ACHN (cell line): ENCODE measurements around the gene NACAD.

Experiments used
- DNase-seq: peaks from one replicate; pipeline ENCODE4 v3.0.0-alpha.2; 2015
- in situ Hi-C: cut with HindIII; loops from 2 replicates; pipeline ENCODE4 v1.10.0; 2017; ENCODE audit warnings: low sequenced_read_pairs, low pct_ligation_motif_present, low pct_unique_long_range_greater_than_20kb

The NACAD gene

DNA sequence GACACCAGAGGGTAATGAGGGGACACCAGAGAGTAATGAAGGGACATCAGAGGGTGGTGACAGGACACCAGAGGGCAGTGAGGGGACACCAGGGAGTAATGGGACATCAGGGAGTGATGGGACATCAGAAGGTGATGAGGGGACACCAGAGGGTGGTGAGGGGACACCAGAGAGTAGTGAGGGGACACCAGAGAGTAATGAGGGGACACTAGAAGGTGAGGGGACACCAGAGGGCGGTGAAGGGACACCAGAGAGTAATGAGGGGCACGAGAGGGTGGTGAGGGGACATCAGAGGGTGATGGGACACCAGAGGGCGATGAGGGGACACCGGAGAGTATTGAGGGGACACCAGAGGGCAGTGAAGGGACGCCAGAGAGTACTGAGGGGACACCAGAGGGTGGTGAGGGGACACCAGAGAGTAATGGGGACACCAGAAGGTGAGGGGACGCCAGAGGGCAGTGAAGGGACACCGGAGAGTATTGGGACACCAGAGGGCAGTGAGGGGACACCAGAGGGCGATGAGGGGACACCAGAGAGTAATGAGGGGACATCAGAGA, 10.6 kb downstream of the NACAD start:
- in situ Hi-C loops = no loop called here
- DNase-seq = no peak

DNA sequence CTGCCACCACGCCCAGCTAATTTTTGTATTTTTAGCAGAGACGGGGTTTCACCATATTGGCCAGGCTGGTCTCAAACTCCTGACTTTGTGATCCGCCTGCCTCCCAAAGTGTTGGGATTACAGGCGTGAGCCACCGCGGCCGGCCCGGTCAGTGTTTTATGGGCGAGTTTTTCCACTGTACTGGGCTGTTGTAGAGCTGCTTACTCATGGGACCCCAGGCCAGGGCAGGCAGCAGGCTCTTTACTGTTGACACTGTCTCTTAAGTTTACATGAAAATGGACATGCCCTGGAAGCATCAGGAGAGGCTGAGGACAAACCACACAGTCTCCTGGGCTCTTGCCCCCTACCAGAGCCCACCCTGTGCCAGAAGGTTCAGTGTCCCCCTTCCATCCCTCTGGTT, 11.2 kb downstream of the NACAD start:
- no peak for DNase-seq

DNA sequence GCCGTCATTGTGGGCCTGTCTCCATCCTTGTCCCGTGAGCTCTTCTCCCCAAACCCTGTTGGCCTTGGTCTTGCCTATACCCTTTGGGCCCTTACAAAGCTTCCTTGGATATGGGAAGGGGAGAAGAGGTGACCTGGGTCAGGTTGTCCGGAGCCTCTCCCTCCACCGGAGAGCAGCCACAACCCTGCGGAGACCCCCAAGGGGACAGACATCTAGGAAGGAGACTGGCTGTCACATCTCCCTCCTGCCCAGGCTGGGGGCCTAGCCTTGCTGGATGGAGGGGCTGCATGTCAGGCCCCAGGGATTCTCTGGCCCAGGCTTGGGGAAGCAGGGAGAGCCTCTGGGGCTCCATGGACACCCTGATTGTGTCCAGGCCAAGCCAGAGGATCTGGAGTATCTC, 11.8 kb downstream of the NACAD start:
- no peak for DNase-seq
- in situ Hi-C loops = no loop called here

More for the DNA sequence above, 11.2 kb downstream of the NACAD start:
- in situ Hi-C loops = no loop called here

DNA sequence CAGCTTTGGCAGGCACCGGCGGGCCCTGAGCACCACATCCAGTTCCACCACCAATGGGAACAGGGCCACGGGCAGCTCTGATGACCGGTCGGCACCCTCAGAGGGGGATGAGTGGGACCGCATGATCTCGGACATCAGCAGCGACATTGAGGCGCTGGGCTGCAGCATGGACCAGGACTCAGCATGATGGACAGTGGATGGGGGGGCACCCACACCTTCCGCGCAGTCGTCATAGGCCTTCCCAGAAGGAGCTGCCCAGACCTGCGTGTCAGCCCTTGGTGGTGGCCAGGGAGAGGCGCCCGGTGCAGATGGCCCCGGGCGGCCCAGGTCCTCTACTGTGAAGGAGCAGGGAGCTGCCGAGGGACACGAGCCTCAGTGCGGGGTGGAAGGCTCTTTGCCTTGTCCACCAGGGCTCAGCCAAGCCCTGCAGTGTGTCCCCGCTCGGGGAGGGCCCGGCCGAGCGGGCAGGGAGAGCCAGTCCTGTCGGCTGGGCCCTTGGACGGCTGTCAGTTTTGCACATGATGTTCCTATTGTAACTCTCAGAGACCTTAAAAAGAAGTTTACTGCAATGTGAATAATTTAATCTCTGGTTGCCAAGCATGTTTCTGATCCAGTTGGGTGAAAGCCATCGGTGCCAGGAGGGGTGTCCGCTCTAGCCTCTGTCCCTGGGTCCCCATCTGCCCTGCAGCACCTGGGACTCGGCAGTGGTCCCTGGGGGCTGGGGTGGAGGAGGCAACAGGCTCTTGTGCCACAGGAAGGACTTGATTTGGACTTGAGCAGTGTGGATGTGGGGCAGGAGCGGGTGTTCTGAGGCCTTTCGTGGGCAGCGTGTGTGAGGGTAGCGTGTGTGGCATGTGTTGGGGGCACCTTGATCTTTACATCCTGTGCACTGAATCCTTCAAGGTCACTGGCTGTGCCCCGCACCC, 12.6 kb downstream of the NACAD start:
- in situ Hi-C loops = no loop called here
- no peak for DNase-seq

DNA sequence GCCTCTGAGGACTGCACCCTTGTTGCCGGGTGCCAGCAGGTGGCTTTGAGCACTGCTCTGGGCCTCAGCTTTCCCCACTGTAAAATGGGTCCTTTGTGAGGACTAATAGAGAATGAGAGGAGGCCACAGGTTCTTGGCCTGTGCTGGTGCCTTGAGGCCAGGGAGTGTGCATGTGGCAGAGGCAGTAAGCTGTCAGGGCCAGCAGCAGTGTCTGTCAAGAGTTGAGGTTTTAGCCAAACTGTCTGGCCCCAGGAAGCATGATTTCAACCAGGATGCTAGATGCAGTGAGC, 13.5 kb downstream of the NACAD start:
- no peak for DNase-seq
- in situ Hi-C loops = no loop called here

DNA sequence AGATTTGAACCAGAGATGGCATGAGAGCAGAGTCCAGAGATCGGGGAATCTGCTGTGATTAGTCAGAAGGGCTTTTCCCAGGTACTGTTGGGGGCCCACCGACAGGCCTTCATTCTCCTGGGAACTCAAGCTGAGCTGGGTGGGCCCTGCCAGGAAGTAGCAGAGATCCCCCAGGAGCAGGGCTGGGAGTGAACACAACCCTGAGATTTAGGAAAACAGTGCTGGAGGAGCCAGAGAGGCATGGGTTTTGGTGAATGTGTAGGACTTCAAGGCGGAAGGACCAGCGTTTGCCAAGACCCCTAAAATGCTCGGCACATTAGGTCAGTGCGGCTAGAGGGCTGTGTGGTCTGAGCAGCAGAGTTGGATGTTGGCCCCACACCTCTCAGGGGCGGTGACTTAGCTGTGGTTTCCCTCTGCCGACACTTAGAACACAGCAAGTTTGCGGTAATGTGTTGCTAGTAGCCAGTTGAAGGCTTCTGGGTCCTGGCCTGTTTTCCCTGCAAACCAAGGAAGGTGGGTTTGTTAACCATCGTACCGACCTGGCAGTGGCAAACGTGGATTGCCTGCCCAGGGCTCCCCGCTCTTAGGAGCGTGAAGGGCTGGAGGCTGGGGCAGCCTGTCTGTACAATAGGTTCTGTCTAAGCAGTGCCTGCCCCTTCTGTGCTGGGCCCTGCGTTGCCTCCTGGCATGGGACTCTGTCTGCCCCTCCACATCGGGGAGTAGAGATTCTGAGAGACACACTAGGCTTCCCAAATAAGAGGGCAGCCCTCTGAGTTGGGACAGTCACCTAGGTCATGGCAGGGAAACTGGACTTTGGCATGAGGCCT, 14.0 kb downstream of the NACAD start:
- DNase-seq = no peak
- in situ Hi-C loops = no loop called here

DNA sequence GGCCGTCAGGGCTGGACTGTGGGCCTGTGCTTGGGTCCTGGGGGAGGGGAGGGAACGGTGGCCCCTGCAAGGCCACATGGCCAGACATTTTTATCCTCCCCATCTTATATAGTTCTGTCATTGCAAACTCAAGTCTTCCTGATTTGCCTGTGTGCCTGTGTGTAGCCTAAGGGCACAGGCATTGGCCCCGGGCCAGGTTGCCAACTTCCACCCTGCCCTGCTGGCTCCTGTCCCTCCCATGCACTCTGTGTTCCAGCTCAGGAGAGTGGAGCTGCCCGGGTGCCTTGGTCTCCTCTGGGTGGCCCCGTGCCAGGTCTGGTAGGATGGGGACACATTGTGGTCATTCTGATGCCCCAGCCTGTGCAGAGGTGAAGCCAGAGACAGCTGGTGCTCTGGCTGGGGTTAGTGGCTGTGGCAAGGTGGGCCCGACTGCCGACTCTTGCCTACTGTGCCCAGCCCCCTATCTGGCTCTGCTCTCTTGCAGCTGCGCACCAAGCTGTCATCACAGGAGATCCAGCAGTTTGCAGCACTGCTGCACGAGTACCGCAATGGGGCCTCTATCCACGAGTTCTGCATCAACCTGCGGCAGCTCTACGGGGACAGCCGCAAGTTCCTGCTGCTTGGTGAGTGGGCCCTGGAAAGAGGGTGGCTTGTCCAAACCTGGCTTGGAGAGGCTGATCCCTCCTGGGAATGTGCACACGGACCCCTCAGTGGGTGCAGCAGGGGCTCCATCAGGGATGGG, 14.8 kb downstream of the NACAD start:
- DNase-seq = no peak
- in situ Hi-C loops = no loop called here

DNA sequence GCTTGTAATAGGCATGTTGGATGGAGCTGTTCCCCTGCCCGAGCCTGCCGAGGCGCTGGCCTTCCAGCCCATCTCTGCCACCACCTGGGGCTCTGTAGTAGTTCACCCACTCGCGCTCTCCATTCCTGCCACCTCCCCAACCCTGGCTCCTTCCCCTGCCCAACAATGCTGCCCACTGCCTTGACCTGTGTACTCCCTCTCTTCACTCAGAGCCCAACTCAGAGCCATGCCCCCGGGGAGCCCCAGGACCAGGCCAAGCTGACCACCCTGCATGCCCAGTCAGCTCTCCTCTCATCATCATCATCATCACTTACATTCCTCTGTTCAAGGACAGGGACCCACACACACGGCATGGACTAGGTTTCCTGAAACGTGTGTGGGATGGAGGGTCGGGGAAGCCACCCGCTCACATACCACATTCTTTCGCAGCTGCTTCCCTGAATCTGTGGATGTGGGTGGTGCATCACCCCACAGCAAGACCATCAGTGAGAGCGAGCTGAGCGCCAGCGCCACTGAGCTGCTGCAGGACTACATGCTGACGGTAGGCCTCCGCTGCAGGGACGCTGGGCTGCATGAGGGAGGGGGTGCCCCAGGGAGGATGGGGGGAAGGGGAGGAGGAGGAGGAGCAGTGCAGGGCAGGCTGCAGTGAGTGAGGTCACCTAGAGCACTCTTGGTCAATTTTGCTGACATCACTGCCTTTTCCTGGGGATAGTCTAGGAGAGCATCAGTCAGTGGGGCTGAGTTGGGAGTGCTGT, 15.6 kb downstream of the NACAD start:
- DNase-seq = no peak
- in situ Hi-C loops = no loop called here

DNA sequence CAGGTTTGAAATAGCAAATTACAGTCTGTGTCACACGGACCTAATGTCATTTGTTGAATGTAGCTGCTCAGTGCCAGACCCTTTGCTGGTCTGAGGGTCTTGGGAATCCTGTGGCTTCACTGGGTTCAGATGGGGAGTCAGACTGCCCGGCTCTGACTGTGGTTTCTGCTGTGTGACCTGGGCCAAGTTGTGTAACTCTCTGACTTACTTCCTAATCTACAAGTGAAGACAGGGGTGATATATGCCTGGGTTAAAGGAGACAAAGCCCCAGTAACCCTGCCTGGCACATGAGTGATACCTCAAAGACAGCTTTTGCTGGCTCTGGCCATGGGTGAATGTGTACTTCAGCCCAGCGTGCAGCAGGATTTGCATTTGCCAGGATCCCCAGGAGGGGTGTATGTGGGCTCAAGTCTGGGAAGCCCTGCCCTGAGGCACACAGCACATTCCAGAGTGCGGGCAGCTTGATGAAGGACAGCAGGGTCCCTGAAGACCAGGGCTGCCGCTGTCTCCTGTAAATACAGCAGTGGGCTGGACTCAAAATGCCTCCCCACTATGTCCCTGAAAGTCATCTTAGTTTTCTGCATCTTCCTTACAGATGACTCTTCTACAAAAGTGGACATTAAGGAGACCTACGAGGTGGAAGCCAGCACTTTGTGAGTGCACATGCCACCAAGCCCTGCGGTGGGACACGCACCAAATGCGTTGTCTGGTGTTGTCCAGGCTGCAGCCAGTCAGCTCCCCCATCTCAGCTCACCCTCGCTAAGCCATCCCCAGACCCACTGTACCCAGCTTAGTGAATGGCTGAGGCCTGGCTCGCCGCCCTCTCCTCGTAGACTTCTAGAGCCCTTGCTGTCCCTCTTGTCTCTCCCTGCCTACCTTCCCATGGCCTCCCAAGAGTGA, 16.4 kb downstream of the NACAD start:
- in situ Hi-C loops = no loop called here
- no peak for DNase-seq

DNA sequence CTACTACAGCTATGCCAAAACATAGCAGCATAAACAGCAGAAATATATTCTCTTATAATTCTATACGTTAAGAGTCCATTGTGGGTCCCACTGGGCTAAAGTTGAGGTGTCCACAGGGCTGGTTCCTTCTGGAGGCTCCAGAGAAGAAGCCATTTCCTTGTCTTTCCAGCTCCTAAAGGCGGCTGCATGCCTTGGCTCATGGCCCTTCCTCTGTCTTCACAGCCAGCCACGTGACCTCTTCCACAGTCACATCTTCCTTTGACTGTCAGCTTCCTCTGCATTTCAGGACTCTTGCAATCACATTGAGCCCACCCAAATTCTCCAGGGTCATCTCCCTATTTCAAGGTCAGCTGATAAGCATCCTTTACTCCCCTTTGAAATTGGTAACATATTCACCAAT, 17.2 kb downstream of the NACAD start:
- no peak for DNase-seq
- in situ Hi-C loops = no loop called here

DNA sequence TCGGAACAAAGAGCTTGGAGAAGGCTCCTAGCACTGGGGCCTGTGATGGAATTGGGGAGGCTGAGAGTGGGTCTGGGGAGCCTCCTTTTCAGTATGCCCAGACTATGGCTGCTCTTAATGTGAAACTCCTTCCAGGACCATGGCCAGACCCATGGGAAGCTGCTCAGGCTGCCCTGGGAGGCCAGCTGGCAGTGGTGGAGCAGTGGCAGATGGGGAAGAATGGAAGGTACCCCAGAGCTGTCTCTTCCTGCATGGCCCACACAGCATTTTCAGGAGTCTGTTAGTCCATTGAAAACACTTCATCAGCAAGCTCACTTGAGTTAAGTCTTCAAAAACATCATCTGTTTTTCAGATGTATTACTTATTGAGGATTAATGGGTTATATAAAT, 18.5 kb downstream of the NACAD start:
- DNase-seq = no peak
- in situ Hi-C loops = no loop called here

DNA sequence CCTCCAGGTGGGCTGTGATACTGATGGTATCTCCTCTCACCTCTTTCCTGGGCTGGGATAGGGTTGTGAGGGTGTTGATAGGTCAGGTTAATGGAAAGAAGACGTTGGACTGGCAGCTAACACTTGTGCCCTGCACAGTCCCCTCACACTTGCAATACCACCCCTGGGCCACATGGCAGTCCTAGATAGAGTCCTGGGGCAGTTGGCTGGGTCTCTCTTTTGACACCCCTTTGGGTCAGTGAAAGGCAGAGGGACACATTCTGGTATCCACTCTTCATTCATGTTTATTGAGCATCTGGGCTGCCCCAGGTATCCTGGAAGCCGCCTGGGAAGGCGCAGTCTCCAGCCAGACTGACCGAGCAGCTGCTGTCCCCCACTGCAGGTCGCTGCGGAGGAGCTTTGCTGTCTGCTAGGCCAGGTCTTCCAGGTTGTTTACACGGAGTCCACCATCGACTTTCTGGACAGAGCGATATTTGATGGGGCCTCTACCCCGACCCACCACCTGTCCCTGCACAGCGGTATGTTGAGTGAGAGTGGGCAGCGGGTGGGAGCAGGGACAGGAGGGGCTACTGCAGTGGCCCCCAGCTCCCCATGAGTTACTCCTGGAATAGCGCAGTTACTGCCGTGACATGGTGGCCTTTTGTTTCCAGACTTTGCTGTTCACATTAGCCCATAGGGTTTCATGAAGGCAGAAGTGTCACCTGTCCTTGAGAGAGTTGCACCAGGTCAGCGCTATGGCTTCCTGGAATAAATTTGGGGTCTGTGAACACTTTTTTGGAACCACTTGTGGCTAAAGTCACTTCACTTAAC, 19.1 kb downstream of the NACAD start:
- in situ Hi-C loops = no loop called here
- no peak for DNase-seq

DNA sequence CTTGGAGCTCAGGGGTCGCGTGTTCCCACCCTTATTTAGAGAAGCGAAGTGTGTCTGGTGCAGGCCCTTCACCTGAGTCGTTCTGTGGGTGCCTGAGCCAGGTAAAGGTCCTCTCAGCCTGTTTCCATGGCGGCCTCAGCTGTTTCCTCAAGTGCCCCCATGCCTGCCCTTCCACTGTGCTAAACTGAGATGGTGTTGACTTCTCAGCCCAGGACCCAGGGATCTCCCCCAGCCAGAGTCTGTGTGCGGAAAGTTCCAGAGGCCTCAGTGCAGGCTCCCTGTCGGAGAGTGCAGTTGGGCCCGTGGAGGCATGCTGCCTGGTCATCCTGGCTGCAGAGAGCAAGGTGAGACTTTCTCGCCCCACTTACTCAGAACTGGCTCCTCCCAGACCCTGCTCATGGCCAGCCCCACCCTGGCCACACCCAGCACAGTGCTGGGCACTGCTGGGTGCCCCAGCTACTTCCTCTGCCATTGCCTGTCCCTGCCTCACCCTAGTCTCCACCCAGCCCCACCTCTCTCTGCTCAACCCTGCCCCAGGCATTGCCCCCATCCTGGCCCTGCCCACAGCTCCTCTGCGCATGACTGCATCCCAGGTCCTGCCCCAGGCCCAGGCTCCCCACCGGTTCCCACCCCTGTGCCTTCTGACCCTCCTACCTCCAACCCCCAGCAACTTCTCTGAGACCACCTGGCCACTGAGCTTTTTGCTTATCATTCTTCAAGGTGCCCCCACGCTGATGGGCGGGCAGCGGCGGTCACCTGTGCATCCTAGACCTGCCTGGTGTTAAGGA, 20.3 kb downstream of the NACAD start:
- in situ Hi-C loops = no loop called here
- no peak for DNase-seq

DNA sequence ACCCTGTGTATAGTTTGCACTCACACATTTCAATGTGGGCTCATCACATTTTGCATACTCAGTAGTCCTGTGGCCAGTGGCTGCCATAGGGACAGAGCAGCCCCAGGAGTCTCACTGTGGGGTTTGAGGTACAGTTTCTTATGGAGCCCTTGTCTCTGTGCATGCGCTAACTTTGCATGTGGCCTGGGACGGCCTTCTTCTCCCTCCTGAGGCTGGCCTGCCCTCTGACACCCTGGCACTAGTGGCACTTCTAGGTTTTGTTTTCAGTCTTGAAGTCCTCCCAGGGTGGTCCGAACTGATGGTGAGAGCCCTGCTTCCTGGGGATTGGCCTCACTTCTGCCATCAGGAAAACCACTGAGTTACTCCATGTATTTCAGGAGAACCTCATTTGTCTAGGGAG, 21.2 kb downstream of the NACAD start:
- no peak for DNase-seq
- in situ Hi-C loops = no loop called here

DNA sequence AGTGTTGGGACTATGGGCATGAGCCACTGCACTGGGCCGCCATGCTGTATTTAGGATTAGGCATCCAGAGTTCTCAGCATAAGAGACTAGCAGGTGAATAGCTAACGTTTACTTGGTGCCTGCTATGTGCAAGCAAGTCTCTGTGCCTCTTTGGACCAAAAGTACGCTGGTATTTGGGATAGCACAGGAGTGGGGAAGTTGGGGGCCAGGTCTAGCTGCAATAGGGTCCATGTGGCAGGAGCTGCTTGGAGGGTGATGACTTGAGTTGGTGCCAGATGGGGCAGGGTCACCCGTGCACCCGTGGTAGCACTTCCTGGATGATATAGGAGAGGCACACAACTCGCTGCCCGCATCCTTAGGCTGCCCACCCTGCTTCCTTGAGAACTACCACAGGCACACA, 22.4 kb downstream of the NACAD start:
- in situ Hi-C loops = no loop called here
- no peak for DNase-seq
